IMR-90 (cell line): Measurements from ENCODE around the gene COL18A1. TPM values are rescaled to one million over a fixed set of nuclear protein-coding genes. Genes with fewer than 3 reads are reported as not detected.

Experiments
- ATAC-seq: fragments of 200-7000 bp; cut with Tn5 transposase; 2 replicates; pipeline ENCODE4 v1.9.1; 2020; ENCODE audit warnings: low read depth, mild to moderate bottlenecking, moderate library complexity
- BruUV-seq: library from RNA; stranded (reverse); fragments of 400-500 nt; replicated peaks from 2 replicates; lab custom pipeline; 2021; lab: Mats Ljungman, UMichigan
- CTCF ChIA-PET: fragments of 300-600 bp; formaldehyde crosslinking; extraction: SDS; loops from one replicate; lab custom pipeline; 2021; ENCODE audit warnings: antibody characterized with exemption; lab: Yijun Ruan, JAX
- POLR2A ChIA-PET: fragments of 300-600 bp; sonication (Branson Sonifier 250); formaldehyde crosslinking; loops from one replicate; lab custom pipeline; 2022; ENCODE audit warnings: antibody characterized with exemption; ENCODE audit not compliant: unreplicated experiment; lab: Charles Lee
- DNase-seq: peaks from one replicate; pipeline ENCODE4 v3.0.0; 2013
- H2AFZ ChIP-seq: replicated peaks from 2 replicates; pipeline ENCODE3; 2013; ENCODE audit warnings: low read length, mild to moderate bottlenecking; ENCODE audit not compliant: poor library complexity
- H2AK5ac ChIP-seq: 2 replicates; pipeline ENCODE4 v1.6.1; 2013; ENCODE audit warnings: low read depth, low read length, inconsistent platforms
- H2AK9ac ChIP-seq: replicated peaks from 2 replicates; pipeline ENCODE3; 2013; ENCODE audit warnings: mild to moderate bottlenecking, low read depth, low read length, moderate library complexity; ENCODE audit not compliant: poor library complexity
- H2BK120ac ChIP-seq: 2 replicates; pipeline ENCODE4 v1.6.1; 2013; ENCODE audit warnings: low read depth, low read length, inconsistent platforms
- H2BK15ac ChIP-seq: 3 replicates; pipeline ENCODE4 v1.6.1; 2013; ENCODE audit warnings: low read depth, low read length, inconsistent platforms
- H2BK20ac ChIP-seq: 2 replicates; pipeline ENCODE4 v1.6.1; 2013; ENCODE audit warnings: low read depth, mild to moderate bottlenecking, inconsistent platforms, low read length, moderate library complexity
- H2BK5ac ChIP-seq: 2 replicates; pipeline ENCODE4 v1.6.1; 2013; ENCODE audit warnings: mild to moderate bottlenecking, low read depth, low read length, inconsistent platforms; ENCODE audit not compliant: poor library complexity, severe bottlenecking
- H3K14ac ChIP-seq: replicated peaks from 2 replicates; pipeline ENCODE4 v1.6.1; 2013; ENCODE audit warnings: low read depth, low read length, inconsistent platforms
- H3K18ac ChIP-seq: 2 replicates; pipeline ENCODE4 v1.6.1; 2013; ENCODE audit warnings: low read depth, low read length, control low read depth
- H3K23ac ChIP-seq: 2 replicates; pipeline ENCODE4 v1.6.1; 2013; ENCODE audit warnings: low read depth, low read length, inconsistent platforms
- H3K27ac ChIP-seq: 2 replicates; pipeline ENCODE4 v1.5.1; 2013; ENCODE audit warnings: mild to moderate bottlenecking, control low read depth, low read length; ENCODE audit not compliant: insufficient read depth
- H3K27me3 ChIP-seq: 2 replicates; pipeline ENCODE4 v1.6.1; 2013; ENCODE audit warnings: low read length; ENCODE audit not compliant: control insufficient read depth, insufficient read depth
- H3K36me3 ChIP-seq: 2 replicates; pipeline ENCODE4 v1.6.1; 2013; ENCODE audit warnings: low read length, mixed read lengths; ENCODE audit not compliant: control insufficient read depth, insufficient read depth
- H3K4ac ChIP-seq: 2 replicates; pipeline ENCODE4 v1.6.1; 2013; ENCODE audit warnings: low read depth, low read length, inconsistent platforms
- H3K4me1 ChIP-seq: 2 replicates; pipeline ENCODE4 v1.6.1; 2013; ENCODE audit warnings: low read length, mixed read lengths; ENCODE audit not compliant: control insufficient read depth, insufficient read depth
- H3K4me2 ChIP-seq: 2 replicates; pipeline ENCODE4 v1.6.1; 2013; ENCODE audit warnings: low read depth, mild to moderate bottlenecking, control low read depth, low read length, moderate library complexity
- H3K4me3 ChIP-seq: 2 replicates; pipeline ENCODE4 v1.5.1; 2013; ENCODE audit warnings: low read depth, mild to moderate bottlenecking, control low read depth, low read length, moderate library complexity; ENCODE audit not compliant: insufficient read depth
- H3K56ac ChIP-seq: 2 replicates; pipeline ENCODE4 v1.6.1; 2013; ENCODE audit warnings: low read length, inconsistent platforms; ENCODE audit not compliant: insufficient read depth; ENCODE audit errors: extremely low read depth
- H3K79me1 ChIP-seq, 2 experiments: 2 replicates each; pipeline ENCODE4 v1.6.1; 2013; ENCODE audit warnings: low read length in 2 of 2, inconsistent platforms in 1 of 2, low read depth in 1 of 2
- H3K9ac ChIP-seq: 2 replicates; pipeline ENCODE4 v1.6.1; 2013; ENCODE audit warnings: low read depth, low read length, control low read depth
- H3K9me1 ChIP-seq: 2 replicates; pipeline ENCODE4 v1.6.1; 2013; ENCODE audit warnings: low read length, inconsistent platforms; ENCODE audit not compliant: insufficient read depth
- H3K9me3 ChIP-seq: 2 replicates; pipeline ENCODE4 v1.6.1; 2013; ENCODE audit warnings: low read length; ENCODE audit not compliant: control insufficient read depth, insufficient read depth
- H4K20me1 ChIP-seq: 2 replicates; pipeline ENCODE4 v1.6.1; 2013; ENCODE audit warnings: low read length, inconsistent platforms; ENCODE audit not compliant: insufficient read depth
- H4K5ac ChIP-seq: 2 replicates; pipeline ENCODE4 v1.6.1; 2013; ENCODE audit warnings: mild to moderate bottlenecking, low read depth, low read length, control low read depth
- H4K8ac ChIP-seq, 2 experiments: 2 replicates each; pipeline ENCODE4 v1.6.1; 2013; ENCODE audit warnings: low read depth in 2 of 2, low read length in 2 of 2, control low read depth in 1 of 2, inconsistent platforms in 1 of 2
- H4K91ac ChIP-seq: 2 replicates; pipeline ENCODE4 v1.6.1; 2013; ENCODE audit warnings: low read depth, low read length, inconsistent platforms; ENCODE audit not compliant: insufficient read depth
- BHLHE40 ChIP-seq: fragments of 150-350 bp; IDR thresholded peaks from 2 replicates; pipeline ENCODE4 v1.6.1; 2016; ENCODE audit warnings: mild to moderate bottlenecking, low read depth, low read length
- CEBPB ChIP-seq: IDR thresholded peaks from 2 replicates; pipeline ENCODE4 v1.6.1; 2012; ENCODE audit warnings: low read depth, low read length, improper control_type of control experiment
- CHD1 ChIP-seq: IDR thresholded peaks from 2 replicates; pipeline ENCODE4 v1.6.1; 2012; ENCODE audit warnings: low read depth, low read length, improper control_type of control experiment
- CTCF ChIP-seq: conservative IDR thresholded peaks from 2 replicates; pipeline ENCODE4 v1.5.1; 2012; ENCODE audit warnings: mild to moderate bottlenecking, low read depth, low read length, improper control_type of control experiment
- ELK1 ChIP-seq: fragments of 150-350 bp; IDR thresholded peaks from 2 replicates; pipeline ENCODE4 v1.6.1; 2016; ENCODE audit warnings: low read depth, mild to moderate bottlenecking, low read length, moderate library complexity, borderline replicate concordance
- MAFK ChIP-seq: IDR thresholded peaks from 2 replicates; pipeline ENCODE4 v1.6.1; 2012; ENCODE audit warnings: low read depth, low read length, improper control_type of control experiment
- MAZ ChIP-seq: IDR thresholded peaks from 2 replicates; pipeline ENCODE4 v1.6.1; 2012; ENCODE audit warnings: low read depth, mild to moderate bottlenecking, low read length, improper control_type of control experiment, moderate library complexity, borderline replicate concordance
- NFE2L2 ChIP-seq: fragments of 150-350 bp; IDR thresholded peaks from 2 replicates; pipeline ENCODE4 v1.6.1; 2016; ENCODE audit warnings: low read depth, mild to moderate bottlenecking, low read length
- RCOR1 ChIP-seq: IDR thresholded peaks from 2 replicates; pipeline ENCODE4 v1.6.1; 2012; ENCODE audit warnings: mild to moderate bottlenecking, low read length, improper control_type of control experiment; ENCODE audit not compliant: insufficient replicate concordance
- WGBS, 2 experiments: methylation state at CpG; one replicate each; pipeline versions ENCODE4 v1.1.5 to v1.1.7; 2013; ENCODE audit warnings: missing lambda C conversion rate in 2 of 2; ENCODE audit not compliant: insufficient read length in 1 of 2; ENCODE audit errors: extremely low coverage in 2 of 2; 5-methylcytosine and 5-hydroxymethylcytosine counted together
- dilution Hi-C: fragments of 300-500 bp; cut with HindIII; formaldehyde crosslinking; loops from one replicate; pipeline ENCODE4 v1.14.3; 2018; ENCODE audit warnings: low sequenced_read_pairs; ENCODE audit not compliant: unreplicated experiment
- in situ Hi-C: fragments of 300-500 bp; cut with MboI; formaldehyde crosslinking; loops from 3 replicates; pipeline ENCODE4 v1.14.3; 2019; ENCODE audit warnings: low sequenced_read_pairs, inconsistent platforms, mixed read lengths
- intact Hi-C: fragments of 100-400 bp; cut with micrococcal nuclease; formaldehyde crosslinking; loops from 2 replicates; pipeline ENCODE4 v1.10.0; 2022
- polyA plus RNA-seq, 3 experiments: library from polyadenylated mRNA; depleted of rRNA; stranded (reverse); fragments of >200 nt; gene quantifications; 2 replicates each; pipeline ENCODE4 v1.2.3, GENCODE V29; 2012; ENCODE audit warnings: low replicate concordance in 1 of 3
- total RNA-seq: library from RNA; depleted of rRNA; stranded (reverse); fragments of >200 nt; gene quantifications from 2 replicates; pipeline ENCODE4 v1.2.3, GENCODE V29; 2012
- TF ChIP-seq, protein P1 (sequence below): fragments of 150-350 bp; IDR thresholded peaks from 2 replicates; pipeline ENCODE4 v1.6.1; 2017; ENCODE audit warnings: mild to moderate bottlenecking, antibody characterized with exemption, low read length, low read depth

The COL18A1 gene
- total and polyA plus RNA-seq, 2 of the 4 experiments (the other 2 are of a cell fraction), result 4.3 to 46.7 TPM

- H3K4ac ChIP-seq, result no peak overlapping the region
- ATAC-seq, result no peak
- peaks cover 0 to 4% of the 10 kb centered on the region in 2 experiments; a peak in 2 of 4 replicates for H3K79me1 ChIP-seq
- H3K9ac ChIP-seq, result no peak overlapping the region
- no peak for DNase-seq
- in situ Hi-C loops (no loop called here), dilution Hi-C loops (no loop called here), intact Hi-C loops (no loop called here)
- no peak overlapping the region for H4K8ac ChIP-seq
- H3K18ac ChIP-seq, result no peak overlapping the region
- H4K91ac ChIP-seq, result no peak overlapping the region
- H4K5ac ChIP-seq, result no peak overlapping the region
- H2AK9ac ChIP-seq, result no peak overlapping the region
- no peaks in the 10 kb centered on the region for H4K20me1 ChIP-seq
- H3K36me3 ChIP-seq, result peaks cover 13% of the 10 kb centered on the region
- no peak overlapping the region for H3K56ac ChIP-seq
- H3K27ac ChIP-seq, result no peak overlapping the region
- BruUV-seq, result no TSS peak
- H3K9me3 ChIP-seq, result peaks cover 8% of the 10 kb centered on the region
- H2BK20ac ChIP-seq, result no peak overlapping the region
- no peak for TF ChIP-seq CHD1
- TF ChIP-seq MAFK, result no peak
- TF ChIP-seq, protein P1, sequence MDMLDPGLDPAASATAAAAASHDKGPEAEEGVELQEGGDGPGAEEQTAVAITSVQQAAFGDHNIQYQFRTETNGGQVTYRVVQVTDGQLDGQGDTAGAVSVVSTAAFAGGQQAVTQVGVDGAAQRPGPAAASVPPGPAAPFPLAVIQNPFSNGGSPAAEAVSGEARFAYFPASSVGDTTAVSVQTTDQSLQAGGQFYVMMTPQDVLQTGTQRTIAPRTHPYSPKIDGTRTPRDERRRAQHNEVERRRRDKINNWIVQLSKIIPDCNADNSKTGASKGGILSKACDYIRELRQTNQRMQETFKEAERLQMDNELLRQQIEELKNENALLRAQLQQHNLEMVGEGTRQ, result no peak
- no peak for TF ChIP-seq BHLHE40
- no peak for TF ChIP-seq CTCF
- TF ChIP-seq NFE2L2, result no peak
- TF ChIP-seq CEBPB, result no peak
- no peak for TF ChIP-seq ELK1
- TF ChIP-seq RCOR1, result no peak
- no peak for TF ChIP-seq MAZ
- POLR2A ChIA-PET, result no interaction called here
- no peak overlapping the region for H2AFZ ChIP-seq
- no peak overlapping the region for H2BK120ac ChIP-seq
- no peak overlapping the region for H3K23ac ChIP-seq
- H2BK15ac ChIP-seq, result no peak overlapping the region
- no peak overlapping the region for H2AK5ac ChIP-seq
- no peaks in the 10 kb centered on the region for H3K27me3 ChIP-seq
- H3K4me2 ChIP-seq, result no peak overlapping the region
- H3K9me1 ChIP-seq, result peaks cover 4% of the 10 kb centered on the region
- CTCF ChIA-PET, result no interaction called here
- 80% methylated on average over 1 of the region's 11 CpGs; no CpG with 5 or more reads in 1 of the 2 experiments for WGBS, 2 experiments
- no peak overlapping the region for H2BK5ac ChIP-seq
- no peak overlapping the region for H3K4me3 ChIP-seq
- no peak overlapping the region for H3K14ac ChIP-seq
- H3K4me1 ChIP-seq, result no peaks in the 10 kb centered on the region
Measured at GRCh38 chr21:45524756-45525152, 119.8 kb downstream of the COL18A1 start.
